K562 (cell line): ENCODE measurements around the gene ISY1.

Experiments
- CTCF ChIP-seq, 3 experiments: IDR thresholded peaks in 2 of 3; conservative IDR thresholded peaks in 1 of 3; 2 replicates each; pipeline ENCODE4 v1.5.1; 2011 to 2012; ENCODE audit warnings: low read length in 3 of 3, mild to moderate bottlenecking in 3 of 3, control low read depth in 2 of 3, improper control_type of control experiment in 1 of 3, inconsistent platforms in 1 of 3, low read depth in 1 of 3, mixed read lengths in 1 of 3, moderate library complexity in 1 of 3; ENCODE audit not compliant: insufficient read depth in 2 of 3
- GTF2F1 ChIP-seq: IDR thresholded peaks from 2 replicates; pipeline ENCODE4 v1.6.1; 2011; ENCODE audit warnings: low read depth, low read length, improper control_type of control experiment
- MEF2A ChIP-seq: IDR thresholded peaks from 2 replicates; pipeline ENCODE4 v1.6.1; 2011; ENCODE audit warnings: low read depth, mild to moderate bottlenecking, low read length, moderate library complexity; ENCODE audit not compliant: control insufficient read depth
- POLR2A ChIP-seq: fragments of 450-650 bp; conservative IDR thresholded peaks from 2 replicates; pipeline ENCODE4 v1.6.1; 2016
- RNF2 ChIP-seq: sonication (generic); IDR thresholded peaks from 2 replicates; pipeline ENCODE4 v1.6.1; 2016
- SNAPC5 ChIP-seq: fragments of 250-450 bp; sonication (Bioruptor Pico); IDR thresholded peaks from 2 replicates; pipeline ENCODE4 v1.8.0; 2021; ENCODE audit warnings: moderate library complexity, mild to moderate bottlenecking, inconsistent platforms
- ZNF253 ChIP-seq: fragments of 250-450 bp; sonication (Bioruptor Pico); conservative IDR thresholded peaks from 2 replicates; pipeline ENCODE4 v1.6.1; 2021; ENCODE audit warnings: mild to moderate bottlenecking
- ZNF280B ChIP-seq: fragments of 250-450 bp; sonication (Bioruptor Pico); IDR thresholded peaks from 2 replicates; pipeline ENCODE4 v1.5.1; 2021; ENCODE audit warnings: mild to moderate bottlenecking
- ZNF347 ChIP-seq: fragments of 450-650 bp; formaldehyde crosslinking; IDR thresholded peaks from 2 replicates; pipeline ENCODE4 v1.4.0; 2020; ENCODE audit warnings: low read depth, mild to moderate bottlenecking, moderate library complexity
- ZNF707 ChIP-seq: fragments of 250-450 bp; sonication (Bioruptor Pico); conservative IDR thresholded peaks from 2 replicates; pipeline ENCODE4 v1.8.0; 2022; ENCODE audit warnings: inconsistent platforms, mild to moderate bottlenecking, moderate library complexity

GRCh38 chr3:129121792-129122411 is 39.0 kb downstream of the ISY1 start, which contains the start of gene RAB43:
- TF ChIP-seq ZNF347 (CRISPR knock-in tag) (no peak), MEF2A (no peak), CTCF (IDR thresholded peaks at IDR 0.05 in 2 of 3, conservative IDR thresholded peaks at IDR 0.05 in 1 of 3; ENCODE audit: insufficient read depth in 2 of 3, low read depth in 1 of 3, low read length in 3 of 3) (no peak), POLR2A (no peak), ZNF253 (CRISPR knock-in tag) (no peak), RNF2 (no peak), SNAPC5 (CRISPR knock-in tag) (no peak), GTF2F1 (no peak), ZNF707 (CRISPR knock-in tag) (no peak), ZNF280B (CRISPR knock-in tag) (no peak)
